Upper lobe of right lung (tissue), 1 donor: Measurements from ENCODE around the gene ENO3. TPM values are rescaled to one million over a fixed set of nuclear protein-coding genes. Genes with fewer than 3 reads are reported as not detected.

ENCODE experiments used
- ATAC-seq: fragments of 200-7000 bp; cut with Tn5 transposase; one replicate; pipeline ENCODE4 v1.9.1; 2020; ENCODE audit warnings: mild to moderate bottlenecking, moderate library complexity
- DNase-seq: peaks from one replicate; pipeline ENCODE4 v3.0.0-alpha.2; 2020
- H3K27ac ChIP-seq: fragments of 200-600 bp; one replicate; pipeline ENCODE4 v1.8.0; 2022
- H3K27me3 ChIP-seq: fragments of 200-600 bp; one replicate; pipeline ENCODE4 v1.8.0; 2022; ENCODE audit warnings: mild to moderate bottlenecking
- H3K36me3 ChIP-seq: fragments of 200-600 bp; one replicate; pipeline ENCODE4 v1.8.0; 2022
- H3K4me1 ChIP-seq: fragments of 200-600 bp; one replicate; pipeline ENCODE4 v1.8.0; 2022
- H3K4me3 ChIP-seq: fragments of 200-600 bp; one replicate; pipeline ENCODE4 v1.8.0; 2022; ENCODE audit warnings: mild to moderate bottlenecking
- H3K9me3 ChIP-seq: fragments of 200-600 bp; one replicate; pipeline ENCODE4 v1.8.0; 2022
- CTCF ChIP-seq: fragments of 200-600 bp; IDR thresholded peaks from one replicate; pipeline ENCODE4 v1.8.0; 2022; ENCODE audit warnings: antibody characterized with exemption
- intact Hi-C: fragments of 100-400 bp; cut with DNase I; formaldehyde crosslinking; loops from one replicate; pipeline ENCODE4 v1.11.0; 2022
- total RNA-seq: library from RNA; stranded (reverse); fragmentation: NEBNext Ultra II Directional; extraction: Animal tissue kit (Norgen Biotek cat#: 25700); gene quantifications from one replicate; pipeline ENCODE4 v1.2.1, GENCODE V29; 2021
- donor health status: DM: no; HTN: yes; CAD: no; lungs with severe emphysema.

The ENO3 gene
- total RNA-seq, 1 donor from 2014 or later, result 8.6 TPM

DNA sequence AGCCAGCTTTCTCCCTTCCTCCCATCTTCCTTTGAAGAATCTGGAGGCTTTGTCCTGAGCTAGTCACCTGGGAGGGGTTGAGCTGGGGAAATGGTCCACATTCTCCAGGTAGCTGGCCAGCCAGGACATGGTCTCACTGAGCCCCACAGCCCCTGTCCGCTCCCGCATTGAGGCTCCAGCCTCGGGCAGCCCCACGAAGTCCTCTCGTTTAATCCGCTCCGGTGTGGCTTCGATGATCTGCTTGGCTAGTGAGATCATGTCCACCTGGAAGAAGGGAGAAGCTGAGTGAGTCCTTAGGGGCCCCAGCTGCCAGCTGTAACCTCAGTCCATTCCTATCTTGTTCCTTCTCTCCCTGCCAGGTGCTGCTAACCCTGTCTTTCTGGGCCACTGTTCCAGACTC lies 19.4 kb downstream of the ENO3 start:
- Histone ChIP-seq H3K27ac (peak overlapping the region; percentile 96), H3K9me3 (no peaks in the 10 kb centered on the region), H3K27me3 (no peaks in the 10 kb centered on the region), H3K36me3 (peaks cover 41% of the 10 kb centered on the region), H3K4me1 (peaks cover 25% of the 10 kb centered on the region), H3K4me3 (no peak overlapping the region)
- ATAC-seq, result no peak
- no peak for TF ChIP-seq CTCF
- DNase-seq, result no peak
- intact Hi-C loops, result no loop called here

DNA sequence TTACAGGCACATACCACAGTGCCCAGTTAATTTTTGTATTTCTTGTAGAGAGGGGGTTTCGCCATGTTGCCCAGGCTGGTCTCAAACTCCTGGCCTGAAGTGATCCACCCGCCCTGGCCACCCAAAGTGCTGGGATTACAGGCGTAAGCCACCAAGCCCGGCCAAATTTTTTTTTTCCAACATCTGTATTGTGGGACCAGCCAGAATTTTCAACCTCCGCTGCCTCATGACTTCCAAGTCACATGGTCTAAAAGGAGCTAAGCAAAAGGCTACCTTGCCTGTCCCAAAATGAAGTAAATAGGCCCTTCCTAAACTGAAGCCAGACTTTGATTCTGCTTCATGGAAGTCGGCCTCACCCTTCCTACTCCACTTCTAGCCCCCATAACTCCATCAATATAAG lies 20.9 kb downstream of the ENO3 start:
- no peak overlapping the region for H3K27ac ChIP-seq
- peaks cover 16% of the 10 kb centered on the region for H3K4me1 ChIP-seq
- H3K4me3 ChIP-seq, result no peak overlapping the region
- DNase-seq, result no peak
- TF ChIP-seq CTCF, result no peak
- peaks cover 56% of the 10 kb centered on the region for H3K36me3 ChIP-seq
- no peak for ATAC-seq
- H3K9me3 ChIP-seq, result no peaks in the 10 kb centered on the region
- H3K27me3 ChIP-seq, result no peaks in the 10 kb centered on the region
- intact Hi-C loops, result no loop called here

DNA sequence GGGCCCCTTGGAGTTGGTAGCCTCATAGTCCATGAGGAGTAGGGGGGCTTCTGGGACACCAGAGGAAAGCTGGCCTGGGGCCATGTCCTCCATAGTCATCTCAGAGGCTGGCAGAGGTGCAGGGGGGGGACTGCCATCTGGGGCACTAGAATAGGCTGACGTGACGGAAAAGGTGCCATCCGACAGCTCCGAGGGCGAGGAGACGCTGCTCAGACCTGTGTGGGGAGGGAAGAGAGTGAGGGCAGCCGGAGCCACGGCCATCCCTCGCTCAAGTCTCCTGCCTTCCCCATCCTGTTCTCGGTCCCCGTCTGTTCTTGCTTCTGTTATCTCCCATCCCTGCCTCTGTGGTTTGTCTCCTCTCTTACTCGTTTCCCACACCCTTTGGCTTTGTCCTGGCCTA lies 21.4 kb downstream of the ENO3 start:
- intact Hi-C loops, result no loop called here
- Histone ChIP-seq H3K27ac (no peak overlapping the region), H3K36me3 (peaks cover 61% of the 10 kb centered on the region), H3K9me3 (no peaks in the 10 kb centered on the region), H3K27me3 (no peaks in the 10 kb centered on the region), H3K4me3 (no peak overlapping the region), H3K4me1 (peaks cover 16% of the 10 kb centered on the region)
- no peak for ATAC-seq
- DNase-seq, result no peak
- no peak for TF ChIP-seq CTCF

DNA sequence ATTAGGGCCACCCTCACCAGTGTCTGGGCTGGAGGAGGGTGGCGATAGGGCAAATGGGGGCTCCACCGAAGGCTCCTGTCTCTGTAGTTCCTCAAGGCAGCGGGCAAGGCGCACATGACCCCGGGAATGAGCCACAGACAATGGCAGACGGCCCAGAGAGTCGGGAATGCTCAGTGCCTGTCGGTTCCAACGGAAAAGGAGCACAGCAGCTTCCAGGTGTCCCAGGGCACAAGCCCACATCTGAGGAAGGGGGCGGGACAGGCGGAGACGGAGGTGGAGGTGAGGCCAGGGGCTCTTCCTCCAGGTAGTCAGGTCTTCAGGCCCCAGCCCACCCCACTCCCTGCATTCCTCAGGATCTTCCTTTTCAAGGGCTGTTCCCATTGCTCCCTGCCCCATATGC lies 21.8 kb downstream of the ENO3 start:
- Histone ChIP-seq H3K27me3 (no peaks in the 10 kb centered on the region), H3K9me3 (no peaks in the 10 kb centered on the region), H3K4me3 (no peak overlapping the region), H3K36me3 (peaks cover 66% of the 10 kb centered on the region), H3K4me1 (peaks cover 16% of the 10 kb centered on the region), H3K27ac (no peak overlapping the region)
- DNase-seq, result no peak
- intact Hi-C loops, result no loop called here
- TF ChIP-seq CTCF, result no peak
- no peak for ATAC-seq

- no peak for TF ChIP-seq CTCF
- intact Hi-C loops, result no loop called here
- peaks cover 13% of the 10 kb centered on the region for H3K4me1 ChIP-seq
- DNase-seq (no peak), ATAC-seq (peak; percentile 9)
- no peaks in the 10 kb centered on the region for H3K27me3 ChIP-seq
- no peaks in the 10 kb centered on the region for H3K9me3 ChIP-seq
- H3K27ac ChIP-seq, result no peak overlapping the region
- peaks cover 73% of the 10 kb centered on the region for H3K36me3 ChIP-seq
- no peak overlapping the region for H3K4me3 ChIP-seq
These were observed 22.6 kb downstream of the ENO3 start for GRCh38 chr17:4973256-4974114.
